NCI-H187 treated with DMSO at 0.1 percent for 48 hours (cell line): ENCODE data around the gene PPP2R5B.

ENCODE experiments used
- DNase-seq: peaks from one replicate; lab custom pipeline; 2025; lab: John Stamatoyannopoulos, UW

The PPP2R5B gene

DNA sequence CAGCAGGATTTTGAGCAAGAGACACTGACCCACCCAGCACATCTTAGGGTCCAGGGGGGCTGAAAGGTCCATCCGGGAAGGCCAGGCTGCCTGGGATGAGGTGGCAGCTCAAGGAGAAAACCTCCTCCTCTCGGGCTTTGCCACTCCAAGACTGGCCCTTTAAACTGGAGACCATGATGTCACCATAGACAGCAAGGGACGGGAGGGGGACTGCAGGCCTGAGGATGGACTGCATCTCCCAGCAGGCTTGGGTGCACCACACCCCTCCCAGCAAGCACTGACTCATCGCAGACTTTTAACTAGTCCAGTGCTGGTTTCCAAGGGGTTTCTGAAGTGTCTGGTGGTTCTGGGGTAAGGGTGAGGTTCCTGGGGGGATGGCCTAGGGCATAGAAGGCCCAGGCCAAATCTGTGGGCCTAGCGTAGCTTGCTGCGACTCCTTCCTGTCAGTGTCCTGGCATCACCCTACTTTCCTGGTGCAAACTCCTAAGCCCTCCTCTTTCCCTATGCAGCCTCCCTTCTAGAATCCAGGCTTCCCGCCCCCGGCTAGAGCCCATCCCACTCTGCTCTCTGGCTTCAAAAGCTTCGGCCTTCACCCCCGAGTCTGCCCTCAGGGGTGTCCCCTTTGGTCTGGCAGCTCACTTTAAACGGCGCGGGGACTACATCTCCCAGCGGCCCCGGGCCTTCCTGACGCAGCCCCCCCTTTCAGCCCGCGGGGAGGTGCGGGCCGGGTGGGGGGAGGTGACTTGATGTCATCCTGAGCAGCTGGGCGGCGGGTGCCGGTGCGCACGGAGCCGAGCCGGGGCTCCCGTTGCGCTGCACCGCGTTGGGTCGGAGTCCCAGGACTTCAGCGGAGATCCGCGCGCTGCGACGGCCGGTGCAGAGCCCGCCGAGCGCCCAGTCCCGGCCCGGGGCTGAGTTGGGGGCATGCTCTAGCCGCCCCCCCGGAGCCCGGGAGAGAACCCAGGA, at the start of gene PPP2R5B:
Gene PPP2R5B, plus strand, starts transcription at position 746 of the 966 bp plus-strand sequence. CDS start 1,046 bp downstream, outside the sequence.
- peak; percentile 50 for DNase-seq

DNA sequence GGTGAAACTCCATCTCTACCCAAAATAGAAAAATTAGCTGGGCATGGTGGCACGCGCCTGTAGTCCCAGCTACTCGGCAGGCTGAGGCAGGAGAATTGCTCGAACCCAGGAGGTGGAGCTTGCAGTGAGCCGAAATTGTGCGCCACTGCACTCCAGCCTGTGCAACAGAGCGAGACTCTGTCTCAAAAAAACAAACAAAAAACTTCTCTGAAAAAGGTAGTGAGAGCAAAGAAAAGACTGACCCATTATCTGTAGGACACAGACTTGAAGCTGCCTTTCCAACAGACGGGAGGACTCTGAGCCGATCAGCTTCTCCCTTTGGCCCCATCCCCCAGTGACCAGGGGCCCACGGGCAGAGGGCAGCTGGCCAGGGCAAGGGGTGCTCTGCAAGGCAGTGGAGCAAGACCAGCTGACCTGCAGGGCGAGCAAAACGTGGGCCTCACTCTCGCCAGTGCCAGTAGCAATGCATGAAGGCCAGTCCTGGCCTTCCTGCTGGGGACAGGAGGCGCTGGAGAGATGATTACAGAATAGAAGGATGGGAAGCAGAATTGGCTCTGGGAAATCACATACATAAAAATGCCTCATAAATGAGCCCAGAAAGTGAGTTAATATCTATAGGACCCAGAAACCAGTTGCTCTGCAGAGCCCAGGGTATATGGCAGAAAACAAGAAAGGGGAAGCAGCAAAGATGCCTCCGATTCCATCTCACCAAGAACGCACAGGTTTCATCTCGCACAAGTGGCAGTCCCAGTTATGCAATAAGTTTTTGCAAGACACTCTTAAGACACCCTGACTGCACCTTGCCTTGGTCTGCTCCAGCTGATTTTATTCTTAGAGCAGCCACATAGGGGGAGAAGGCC, 48.9 kb upstream of the PPP2R5B start:
- DNase-seq: no peak

DNA sequence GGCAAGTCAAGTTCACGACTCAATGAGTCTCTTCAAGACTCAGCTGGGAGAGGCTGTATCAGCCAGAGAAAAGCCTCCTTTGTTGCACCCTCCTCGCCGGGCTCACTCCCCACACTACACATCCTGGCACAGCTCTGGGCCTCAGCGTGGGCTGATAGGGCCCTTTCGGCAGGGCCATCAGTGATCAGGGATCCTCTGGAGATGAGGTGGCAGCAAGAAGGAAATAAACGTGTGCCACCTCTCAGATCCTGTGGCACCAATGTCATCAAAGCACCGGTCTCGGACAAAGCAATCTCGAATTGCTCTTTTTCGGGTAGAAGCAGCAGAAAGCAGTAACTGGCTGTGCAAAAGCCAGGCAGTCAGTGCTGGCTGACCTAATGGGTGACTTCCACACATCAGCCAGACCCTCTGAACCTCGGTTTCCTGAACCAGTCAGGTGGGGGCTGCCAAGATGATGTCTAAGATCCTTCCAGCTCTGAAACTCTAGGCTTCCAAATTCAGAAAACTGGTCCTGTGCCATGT, 48.2 kb upstream of the PPP2R5B start:
- no peak for DNase-seq

DNA sequence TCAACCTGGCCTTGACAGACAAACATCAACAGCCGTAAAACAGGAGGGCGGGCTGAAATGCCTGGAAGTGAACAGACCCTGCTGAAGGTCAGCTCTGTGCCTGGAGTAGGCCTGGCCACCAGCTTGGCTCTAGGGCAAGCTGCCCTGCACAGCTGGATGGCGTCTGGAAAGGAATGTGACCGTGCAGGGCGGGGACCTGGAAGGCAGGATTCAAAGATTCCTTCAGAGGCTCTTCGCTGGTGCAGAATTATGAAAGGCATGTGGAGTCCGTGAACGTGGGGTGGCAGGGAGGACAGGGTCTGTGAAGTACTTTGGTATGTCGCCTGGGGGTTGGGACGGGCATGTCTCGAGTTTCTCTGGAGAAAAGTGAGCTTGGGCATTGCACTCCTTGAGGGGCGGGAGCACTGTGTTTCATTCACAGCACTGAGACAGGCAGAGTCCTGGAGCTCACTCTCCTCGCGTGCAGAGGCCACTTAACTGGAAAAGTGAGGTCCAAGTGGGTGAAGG, 47.6 kb upstream of the PPP2R5B start:
- no peak for DNase-seq

DNA sequence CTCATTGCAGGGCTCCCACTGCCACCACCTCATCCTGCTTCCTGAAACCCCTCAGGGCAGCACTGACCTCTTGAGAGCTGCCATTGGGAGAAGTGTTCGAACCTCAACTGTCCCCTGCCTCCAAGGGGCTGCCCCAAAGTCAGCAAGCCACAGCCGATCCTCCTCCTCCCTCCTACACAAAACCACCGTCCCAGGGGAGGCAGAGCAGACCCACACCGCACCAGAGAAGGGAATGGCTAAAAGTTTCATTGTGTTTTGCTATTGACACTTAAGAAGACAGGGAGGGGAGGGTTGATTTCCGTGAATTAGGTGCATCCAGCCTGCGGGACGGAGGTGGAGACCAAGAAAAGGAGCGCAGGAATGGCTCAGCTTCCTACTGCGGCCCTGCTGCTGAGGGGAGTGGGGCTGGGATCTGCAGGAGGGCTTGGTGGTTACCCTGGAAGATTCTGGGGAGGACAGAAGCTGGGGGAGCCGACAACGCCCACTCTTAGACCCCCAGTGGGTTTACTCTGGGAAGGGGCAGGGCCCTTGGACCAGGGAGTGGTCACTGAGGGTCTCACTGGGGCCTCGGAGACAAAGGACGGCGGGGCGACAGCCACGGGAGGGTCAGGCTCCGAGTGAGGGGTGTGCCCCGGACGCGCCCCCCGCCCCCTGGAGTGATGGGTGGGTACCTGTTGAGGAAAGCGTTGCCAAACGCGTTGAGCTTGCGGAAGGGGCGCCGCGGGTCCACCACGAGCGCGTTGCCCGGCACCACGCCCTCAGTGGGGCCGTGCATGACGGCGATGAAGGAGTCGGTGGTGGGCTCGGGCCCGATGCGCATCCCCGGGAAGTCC, 46.9 kb upstream of the PPP2R5B start:
- no peak for DNase-seq

DNA sequence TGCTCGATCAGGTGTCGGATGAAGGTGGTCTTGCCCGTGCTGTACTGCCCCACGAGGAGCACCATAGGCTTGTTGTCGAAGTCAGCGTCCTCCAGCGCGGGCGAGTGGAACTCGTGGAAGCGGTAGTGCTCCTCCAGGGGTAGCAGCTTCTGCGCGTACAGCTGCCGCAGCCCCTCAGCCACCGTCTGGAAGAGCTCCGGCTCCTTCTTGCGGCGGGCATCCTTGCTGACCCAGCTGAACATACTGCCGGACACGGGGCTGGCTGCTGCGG, 46.3 kb upstream of the PPP2R5B start:
- no peak for DNase-seq

DNA sequence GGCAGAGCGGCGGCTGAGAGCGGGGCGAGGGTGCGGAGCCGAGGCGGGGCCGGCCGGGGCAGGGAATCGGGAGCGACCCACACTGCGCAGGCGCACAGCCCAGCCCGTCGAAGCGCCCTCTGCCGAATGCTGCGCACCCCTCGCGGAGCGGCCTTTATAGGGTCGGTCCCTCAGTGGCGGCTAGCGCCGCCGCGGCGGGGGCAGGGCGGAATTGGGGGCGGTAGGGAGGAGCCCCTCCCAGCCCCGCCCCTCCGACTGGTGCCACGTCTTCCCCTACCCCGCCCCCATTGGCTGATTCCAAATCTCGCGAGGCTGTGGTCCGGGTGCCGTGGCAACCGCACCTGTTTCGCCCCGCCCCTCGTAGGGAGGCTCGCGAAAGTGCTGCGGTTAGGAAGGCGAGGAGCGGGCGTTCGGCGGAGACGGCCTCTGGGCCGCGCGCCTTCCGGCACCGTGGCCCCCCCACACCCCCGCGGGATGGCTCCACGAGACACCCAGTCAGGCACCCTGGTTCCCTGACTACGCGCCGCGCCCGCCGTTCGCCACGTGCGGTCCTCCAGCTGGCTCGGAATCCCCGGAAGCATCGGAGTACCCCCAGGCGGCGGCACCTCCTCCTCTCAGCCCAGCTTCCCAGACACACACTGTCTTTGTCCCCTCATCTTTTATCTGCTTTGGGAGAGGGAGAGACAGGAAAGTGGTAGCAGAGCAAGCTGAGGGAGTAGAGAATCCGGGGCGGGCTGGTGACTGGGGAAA, 45.8 kb upstream of the PPP2R5B start, which contains the start of gene EHD1:
Gene EHD1, minus strand, starts transcription at position 128 of the 750 bp plus-strand sequence. CDS start 157 bp downstream, outside the sequence.
- peak; percentile 94 for DNase-seq

DNA sequence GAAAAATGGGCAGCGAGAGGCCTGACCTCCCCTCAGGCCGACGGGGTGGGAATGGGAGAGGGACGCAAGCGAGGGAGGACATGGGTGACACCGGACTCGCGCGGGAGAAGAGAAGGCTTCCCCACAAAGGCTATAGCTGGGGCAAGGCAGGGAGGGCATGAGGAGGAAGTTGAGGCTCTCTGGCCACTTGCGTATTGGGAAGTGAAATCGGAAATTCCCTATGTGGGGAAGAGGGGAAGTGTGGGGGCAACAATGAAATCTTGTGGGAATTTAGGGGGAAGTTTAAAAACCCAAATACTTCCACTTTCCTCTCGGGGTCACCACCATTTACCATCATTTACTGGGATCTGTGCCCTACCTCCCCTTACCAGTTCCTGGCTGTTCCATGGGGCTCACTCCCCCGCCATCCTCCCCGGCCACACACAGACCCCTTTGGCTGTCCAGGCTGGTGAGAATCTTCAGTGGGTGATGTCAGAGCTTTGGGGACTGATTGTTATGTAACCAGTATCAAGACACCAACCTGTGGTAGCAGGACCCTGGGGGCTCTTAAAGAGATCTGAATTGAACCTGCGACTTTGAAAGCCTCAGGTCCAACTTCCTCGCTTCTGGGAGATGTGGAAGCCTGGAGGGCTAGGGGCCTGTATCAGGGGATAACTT, 45.1 kb upstream of the PPP2R5B start:
- no peak for DNase-seq

DNA sequence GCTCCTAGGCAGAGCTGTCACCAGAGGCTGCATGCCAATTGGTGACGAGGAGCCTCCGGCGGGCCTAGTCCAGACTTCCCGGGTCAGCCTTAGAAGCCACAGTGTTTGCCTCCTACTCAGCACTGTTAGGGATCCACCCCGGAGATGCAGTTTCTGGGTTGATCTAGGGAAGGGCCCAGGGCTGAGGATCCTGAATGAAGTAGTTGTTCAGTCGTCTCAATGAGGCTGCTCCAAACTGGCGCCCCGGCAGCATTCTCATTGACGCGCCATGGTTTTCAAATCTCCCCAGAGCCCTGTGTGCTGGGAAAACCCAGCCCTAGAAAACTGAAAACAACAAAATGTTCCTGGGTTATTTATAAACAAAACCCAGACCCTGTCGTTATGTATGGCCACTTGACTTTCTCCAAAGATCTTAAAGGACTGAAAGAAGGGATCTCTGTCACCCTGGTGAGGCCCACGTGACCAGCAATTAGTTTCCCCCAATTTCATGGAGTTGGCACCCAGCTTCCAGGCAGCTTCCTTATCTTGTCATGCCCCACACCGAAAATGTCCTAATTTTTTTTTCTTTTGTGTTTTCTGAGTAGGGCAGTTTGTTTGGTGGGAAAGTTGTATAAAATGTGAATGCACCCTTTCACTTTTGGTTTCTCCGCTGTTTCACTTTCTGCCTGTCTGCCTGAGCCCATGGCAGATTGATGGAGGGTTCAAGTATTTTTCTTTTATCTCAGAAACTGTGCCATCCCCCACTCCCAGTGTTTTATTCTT, 44.1 kb upstream of the PPP2R5B start:
- DNase-seq: no peak

DNA sequence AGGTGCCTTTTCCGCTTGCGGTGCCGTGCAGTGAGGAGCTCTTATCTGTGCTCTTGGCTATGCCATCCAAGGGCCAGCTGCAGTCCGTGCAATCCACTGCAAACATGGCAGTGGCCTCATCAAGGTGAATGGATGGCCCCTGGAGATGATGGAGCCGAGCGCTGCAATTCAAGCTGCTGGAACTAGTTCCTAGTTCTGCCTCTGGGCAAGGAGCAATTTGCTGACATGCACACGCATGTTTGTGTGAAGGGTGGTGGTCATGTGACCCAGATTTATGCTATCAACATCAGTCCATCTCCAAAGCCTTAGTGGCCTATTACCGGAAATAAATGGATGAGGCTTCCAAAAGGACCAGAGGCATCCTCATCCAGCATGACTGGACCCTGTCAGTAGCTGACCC, 43.0 kb upstream of the PPP2R5B start:
- no peak for DNase-seq

DNA sequence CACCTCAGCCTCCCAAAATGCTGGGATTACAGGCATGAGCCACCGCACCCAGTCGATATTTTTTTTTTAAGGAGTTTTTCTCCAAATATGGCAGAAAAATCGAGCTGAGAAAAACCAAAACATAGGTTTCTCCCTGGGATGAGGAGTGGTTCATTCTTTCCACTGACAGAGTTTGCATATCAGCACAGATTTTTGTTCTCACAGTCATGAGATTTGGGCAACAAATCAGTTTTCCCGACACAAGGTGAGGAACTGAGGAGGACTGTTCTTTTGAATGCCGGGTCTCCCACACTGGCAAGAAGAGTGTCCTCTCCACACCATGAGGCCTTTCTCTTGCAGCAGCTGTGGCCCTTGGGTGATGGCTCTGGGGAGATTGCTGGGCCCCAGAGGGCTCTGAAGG, 42.2 kb upstream of the PPP2R5B start:
- no peak for DNase-seq

DNA sequence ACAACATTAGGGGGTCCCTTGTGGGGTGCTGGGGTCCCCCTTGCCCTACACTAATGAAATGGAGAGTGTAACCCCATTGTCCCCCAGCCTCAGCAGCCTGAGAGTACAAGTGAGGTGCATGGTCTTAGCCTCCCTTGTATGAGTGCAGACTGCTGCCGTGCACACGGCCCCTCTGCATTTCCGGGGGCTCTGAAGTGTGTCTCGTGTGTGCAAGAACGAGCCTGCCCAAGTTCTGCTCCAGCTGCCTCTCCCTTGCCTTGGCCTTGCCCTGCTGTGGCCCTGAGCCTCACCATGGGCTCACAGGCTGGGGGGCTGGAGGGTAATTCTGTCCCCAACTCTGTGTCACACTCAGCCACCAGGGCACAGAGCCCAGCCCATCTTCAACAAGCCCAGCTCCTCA, 40.9 kb upstream of the PPP2R5B start:
- no peak for DNase-seq

DNA sequence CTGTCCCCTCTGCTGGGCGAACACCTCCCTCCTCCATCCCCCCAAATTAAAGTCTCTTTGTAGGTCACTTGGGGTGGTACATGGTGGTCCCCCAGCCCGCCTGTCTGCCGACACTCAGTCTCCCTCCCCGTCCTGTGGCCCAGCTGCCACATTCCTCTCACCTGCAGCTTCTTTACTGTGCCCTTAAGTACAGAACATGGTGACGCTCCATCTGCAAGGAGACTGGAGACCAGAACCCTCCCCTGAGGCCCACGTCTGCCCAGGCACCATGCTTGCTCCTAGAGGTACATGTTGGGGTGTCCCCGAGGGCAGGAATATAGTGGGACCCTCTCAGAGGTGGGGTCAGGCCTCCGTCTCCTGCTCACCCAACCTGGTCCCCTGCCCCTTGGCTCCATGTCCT, 40.5 kb upstream of the PPP2R5B start:
- DNase-seq: no peak

DNA sequence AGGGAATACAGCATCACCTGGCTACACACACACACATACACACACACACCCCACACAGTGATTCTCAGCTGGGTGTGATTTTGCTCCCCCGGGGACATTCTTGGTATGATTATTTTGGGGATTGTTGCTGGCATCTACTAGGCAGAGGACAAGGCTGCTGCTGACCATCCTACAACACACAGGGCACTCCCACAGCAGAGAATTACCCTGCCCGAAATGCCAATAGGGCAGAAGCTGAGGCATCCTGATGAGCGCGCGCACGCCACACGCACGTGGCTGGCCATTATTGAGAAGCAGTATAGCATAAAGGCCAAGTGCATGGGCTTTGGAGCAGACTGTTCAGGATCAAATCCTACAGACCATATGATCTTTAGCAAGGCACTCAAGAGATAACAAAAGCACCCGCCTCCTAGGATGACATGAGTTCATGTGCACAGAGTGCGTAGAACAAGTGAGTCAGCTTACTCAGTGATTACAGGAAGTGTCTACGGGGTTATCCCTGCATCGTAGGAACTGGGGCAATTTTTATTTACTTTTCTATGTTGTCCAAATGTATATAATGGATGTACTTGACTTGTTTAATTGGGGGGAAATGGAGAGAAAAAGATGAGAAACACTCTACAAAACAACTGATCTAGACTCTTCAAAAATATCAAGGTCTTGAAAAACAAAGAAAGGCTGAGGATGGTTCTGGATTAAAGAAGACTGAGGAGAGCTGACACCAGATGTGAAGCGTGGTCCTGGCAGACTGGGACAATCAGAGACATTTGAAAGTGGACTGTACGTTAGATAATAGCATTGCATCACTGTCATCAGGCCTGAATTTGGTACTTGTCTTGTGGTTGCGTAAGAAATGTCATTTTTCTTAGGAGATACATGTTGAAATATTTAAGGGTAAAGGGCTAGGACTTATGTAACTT, 38.9 kb upstream of the PPP2R5B start:
- DNase-seq: no peak

DNA sequence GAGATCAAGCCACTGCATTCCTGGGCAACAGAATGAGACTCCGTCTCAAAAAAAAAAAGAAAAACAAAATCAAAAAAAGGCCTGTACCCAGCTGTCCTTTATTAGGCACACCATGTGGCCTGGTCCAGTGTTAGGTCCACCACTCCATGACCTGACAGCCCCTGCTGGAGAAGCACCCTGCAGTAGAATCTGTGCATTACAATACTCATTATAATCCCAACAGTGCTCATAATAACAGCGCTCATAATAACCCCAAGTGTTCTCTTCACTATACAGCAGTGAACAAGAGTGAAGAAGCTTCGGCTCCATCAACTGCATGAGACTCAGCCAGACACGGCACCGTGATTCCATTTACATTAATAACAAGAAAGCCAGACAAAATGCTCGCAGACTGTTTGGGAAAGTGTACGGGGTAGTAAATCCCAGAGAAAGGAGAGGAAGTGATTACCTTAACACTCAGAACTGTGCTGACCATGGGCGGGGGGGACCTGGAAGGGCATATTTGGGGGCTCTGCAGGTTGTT, 37.2 kb upstream of the PPP2R5B start:
- DNase-seq: no peak

DNA sequence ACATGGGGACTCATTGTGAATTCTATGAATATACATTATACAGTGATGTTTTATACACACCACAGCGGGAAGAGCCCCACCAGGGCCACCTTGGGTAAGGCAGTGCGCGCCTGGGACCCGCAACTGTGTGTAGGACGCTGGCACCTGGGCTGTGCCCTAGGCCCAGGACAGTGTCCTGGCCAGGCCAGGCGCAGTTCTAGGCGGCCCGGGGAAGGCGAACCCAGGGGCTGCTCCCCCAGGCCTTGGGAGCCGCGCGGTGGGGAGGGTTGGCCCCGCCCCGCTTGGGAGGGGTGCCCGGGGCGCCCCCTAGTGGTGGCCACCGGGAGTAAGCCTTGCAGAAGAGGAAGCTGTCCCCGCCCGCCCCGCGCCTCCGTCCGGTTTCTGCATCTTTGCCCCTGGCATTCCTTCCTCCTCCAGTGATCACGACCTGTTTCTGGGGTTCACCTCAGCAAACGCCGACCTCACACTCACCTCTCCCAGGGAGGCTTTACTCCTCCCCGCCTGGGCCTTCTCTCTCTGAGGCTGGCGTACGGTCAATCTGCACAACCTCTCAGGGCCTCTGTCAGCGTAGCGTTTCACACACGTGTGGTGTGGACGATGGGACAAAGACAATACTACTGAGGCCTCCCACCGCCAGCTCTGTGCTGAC, 36.6 kb upstream of the PPP2R5B start:
- DNase-seq: no peak

DNA sequence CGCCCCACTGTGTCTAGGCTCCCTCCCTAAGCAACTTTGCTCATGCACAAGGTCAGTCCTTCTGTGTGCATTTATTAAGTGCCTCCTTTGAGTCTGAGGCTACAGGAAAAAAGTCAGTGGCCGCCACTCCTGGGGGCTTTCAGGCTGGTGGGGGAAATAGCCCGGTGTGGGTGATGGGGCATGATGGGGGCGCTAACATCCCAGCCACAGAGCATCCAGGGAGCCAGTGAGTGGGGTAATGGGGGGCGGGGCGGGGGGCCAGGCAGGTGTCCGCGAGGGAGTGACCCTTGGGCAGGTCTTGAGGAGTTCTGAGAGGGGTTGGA, 36.1 kb upstream of the PPP2R5B start:
- DNase-seq: no peak
